SK-N-SH (cell line): ENCODE measurements around the gene UBR2. TPM values are rescaled to one million over a fixed set of nuclear protein-coding genes. Genes with fewer than 3 reads are reported as not detected.

Experiments
- CTCF ChIA-PET: fragments of 300-600, 350-600 bp; formaldehyde crosslinking; extraction: SDS; loops from one replicate; lab custom pipeline; 2021; lab: Yijun Ruan, JAX
- POLR2A ChIA-PET: fragments of 350-600 bp; sonication (Branson Sonifier 250); formaldehyde crosslinking; extraction: SDS; loops from one replicate; lab custom pipeline; 2020; ENCODE audit warnings: antibody characterized with exemption, inconsistent platforms; lab: Yijun Ruan, JAX
- DNase-seq: peaks from one replicate; pipeline ENCODE4 v3.0.0; 2012
- H2AFZ ChIP-seq: fragments of 200-600 bp; sonication (generic); 2 replicates; pipeline ENCODE4 v1.8.1; 2016; ENCODE audit warnings: antibody characterized with exemption, mild to moderate bottlenecking, low read depth
- H3F3A ChIP-seq: fragments of 200-600 bp; sonication (generic); replicated peaks from 2 replicates; pipeline ENCODE3; 2016; ENCODE audit warnings: antibody characterized with exemption, mild to moderate bottlenecking; ENCODE audit not compliant: insufficient read depth
- H3K27ac ChIP-seq, 2 experiments: fragments of 200-500 bp in 1 of 2; fragments of 200-600 bp in 1 of 2; sonication (Bioruptor generic) in 1 of 2; sonication (generic), shearing (Covaris generic) in 1 of 2; 2 replicates each; pipeline versions ENCODE4 v1.5.1 to v1.6.1; 2014 to 2016; ENCODE audit warnings: low read depth in 2 of 2, inconsistent platforms in 1 of 2, low read length in 1 of 2, mild to moderate bottlenecking in 1 of 2, mixed read lengths in 1 of 2
- H3K27me3 ChIP-seq: fragments of 200-600 bp; sonication (generic), shearing (Covaris generic); 2 replicates; pipeline ENCODE4 v1.6.1; 2016; ENCODE audit warnings: mixed run types; ENCODE audit not compliant: insufficient read depth
- H3K36me3 ChIP-seq, 2 experiments: fragments of 200-500 bp in 1 of 2; fragments of 200-600 bp in 1 of 2; sonication (Bioruptor generic) in 1 of 2; sonication (generic) in 1 of 2; replicated peaks in 1 of 2; 2 replicates each; pipeline versions ENCODE3 to v1.5.1; 2014 to 2016; ENCODE audit warnings: low read length in 1 of 2, mild to moderate bottlenecking in 1 of 2; ENCODE audit not compliant: insufficient read depth in 2 of 2, control insufficient read depth in 1 of 2
- H3K4me1 ChIP-seq, 2 experiments: fragments of 200-500 bp in 1 of 2; fragments of 200-600 bp in 1 of 2; sonication (Bioruptor generic) in 1 of 2; sonication (generic), shearing (Covaris generic) in 1 of 2; 2 replicates each; pipeline versions ENCODE4 v1.5.1 to v1.6.1; 2014 to 2016; ENCODE audit warnings: low read depth in 1 of 2, low read length in 1 of 2, mixed run types in 1 of 2; ENCODE audit not compliant: insufficient read depth in 2 of 2, control insufficient read depth in 1 of 2
- H3K4me2 ChIP-seq: fragments of 200-600 bp; sonication (generic), shearing (Covaris generic); 2 replicates; pipeline ENCODE4 v1.6.1; 2017; ENCODE audit warnings: mixed run types
- H3K4me3 ChIP-seq, 2 experiments: fragments of 200-500 bp in 1 of 2; fragments of 200-600 bp in 1 of 2; sonication (Bioruptor generic) in 1 of 2; sonication (generic), shearing (Covaris generic) in 1 of 2; 2 replicates each; pipeline versions ENCODE4 v1.5.1 to v1.8.1; 2014 to 2016; ENCODE audit warnings: low read depth in 2 of 2, inconsistent platforms in 1 of 2, low read length in 1 of 2, mild to moderate bottlenecking in 1 of 2, mixed read lengths in 1 of 2, moderate library complexity in 1 of 2
- H3K79me2 ChIP-seq: fragments of 200-600 bp; sonication (generic); 2 replicates; pipeline ENCODE4 v1.8.1; 2017; ENCODE audit warnings: mild to moderate bottlenecking; ENCODE audit not compliant: insufficient read depth
- H3K9ac ChIP-seq: fragments of 200-600 bp; sonication (generic); 2 replicates; pipeline ENCODE4 v1.6.1; 2017; ENCODE audit warnings: mixed run types
- H3K9me2 ChIP-seq: fragments of 200-600 bp; sonication (generic); 2 replicates; pipeline ENCODE4 v1.6.1; 2017; ENCODE audit warnings: mixed run types
- H3K9me3 ChIP-seq: fragments of 200-600 bp; sonication (generic); 2 replicates; pipeline ENCODE4 v1.6.1; 2017; ENCODE audit warnings: mixed run types, mild to moderate bottlenecking, moderate library complexity
- H4K20me1 ChIP-seq: fragments of 200-600 bp; sonication (generic); 2 replicates; pipeline ENCODE4 v1.6.1; 2017; ENCODE audit warnings: mild to moderate bottlenecking, mixed run types; ENCODE audit not compliant: insufficient read depth
- CHD2 ChIP-seq: fragments of 150-350 bp; IDR thresholded peaks from 2 replicates; pipeline ENCODE4 v1.6.1; 2018; ENCODE audit warnings: low read length; ENCODE audit not compliant: partially characterized antibody
- FOSL2 ChIP-seq: IDR thresholded peaks from 2 replicates; pipeline ENCODE4 v1.4.0; 2012; ENCODE audit warnings: low read depth, mild to moderate bottlenecking, moderate library complexity, borderline replicate concordance
- FOXJ3 ChIP-seq: sonication (generic); formaldehyde crosslinking; IDR thresholded peaks from 2 replicates; pipeline ENCODE4 v1.5.1; 2020; ENCODE audit warnings: mild to moderate bottlenecking, missing genetic modification reagents
- MEF2A ChIP-seq: IDR thresholded peaks from 2 replicates; pipeline ENCODE4 v1.4.0; 2012; ENCODE audit warnings: low read depth, borderline replicate concordance
- MXI1 ChIP-seq: IDR thresholded peaks from 2 replicates; pipeline ENCODE4 v1.6.1; 2012; ENCODE audit warnings: mild to moderate bottlenecking, low read depth, low read length, improper control_type of control experiment
- NRF1 ChIP-seq: IDR thresholded peaks from 2 replicates; pipeline ENCODE4 v1.6.1; 2012; ENCODE audit warnings: low read depth, mild to moderate bottlenecking, low read length
- RCOR1 ChIP-seq: fragments of 150-350 bp; IDR thresholded peaks from 2 replicates; pipeline ENCODE4 v1.6.1; 2017; ENCODE audit warnings: antibody characterized with exemption, low read length
- RXRA ChIP-seq: IDR thresholded peaks from 2 replicates; pipeline ENCODE4 v1.4.0; 2012; ENCODE audit warnings: low read depth, mild to moderate bottlenecking, borderline replicate concordance
- SMC3 ChIP-seq: IDR thresholded peaks from 2 replicates; pipeline ENCODE4 v1.6.1; 2012; ENCODE audit warnings: low read depth, low read length, improper control_type of control experiment
- TAF1 ChIP-seq: IDR thresholded peaks from 2 replicates; pipeline ENCODE4 v1.6.1; 2012; ENCODE audit warnings: low read depth, mild to moderate bottlenecking, low read length, moderate library complexity, borderline replicate concordance
- YY1 ChIP-seq: IDR thresholded peaks from 2 replicates; pipeline ENCODE4 v1.4.0; 2012; ENCODE audit warnings: low read depth, mild to moderate bottlenecking
- polyA plus RNA-seq, 3 experiments: library from polyadenylated mRNA; depleted of rRNA; stranded (reverse); fragments of >200 nt; gene quantifications; 2 replicates each; pipeline ENCODE4 v1.2.3, GENCODE V29; 2012
- TF ChIP-seq, protein P1 (sequence below): IDR thresholded peaks from 2 replicates; pipeline ENCODE4 v1.6.1; 2012; ENCODE audit warnings: mild to moderate bottlenecking, low read depth, low read length, moderate library complexity
- TF ChIP-seq, protein P2 (sequence below): IDR thresholded peaks from 2 replicates; pipeline ENCODE4 v1.4.0; 2012; ENCODE audit warnings: low read depth, borderline replicate concordance
- TF ChIP-seq, protein P3 (sequence below): IDR thresholded peaks from 2 replicates; pipeline ENCODE4; 2012
- TF ChIP-seq, protein P4 (sequence below): fragments of 200-600 bp; sonication (generic); IDR thresholded peaks from 2 replicates; pipeline ENCODE4 v1.6.1; 2017; ENCODE audit warnings: antibody characterized with exemption, mild to moderate bottlenecking, moderate library complexity

The UBR2 gene
- polyA plus RNA-seq, 1 of the 3 experiments (the other 2 are of a cell fraction) = 5.2 TPM

DNA sequence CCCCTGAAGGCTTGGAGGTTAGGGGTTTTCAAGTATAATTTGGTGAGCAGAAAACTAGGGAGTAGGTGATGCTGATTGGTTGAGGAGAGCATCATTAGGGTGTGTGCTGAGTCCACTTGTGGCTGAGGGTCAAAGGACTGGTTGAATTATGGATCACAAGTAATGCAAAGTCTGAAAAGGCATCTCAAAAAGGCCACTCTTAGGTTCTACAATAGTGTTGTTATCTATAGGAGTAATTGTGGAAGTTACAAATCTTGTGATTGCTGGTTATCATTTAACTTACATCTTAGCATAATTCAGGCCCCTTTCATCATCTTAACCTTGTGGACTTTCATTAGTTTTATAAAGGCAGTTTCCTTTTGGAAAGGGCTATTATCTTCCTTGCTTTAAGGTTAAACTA lies 60.8 kb downstream of the UBR2 start:
- Histone ChIP-seq H2AFZ (no peak overlapping the region), H3K27me3 (no peaks in the 10 kb centered on the region), H3K9me3 (no peaks in the 10 kb centered on the region), H3K9me2 (no peaks in the 10 kb centered on the region), H3K4me1 (no peaks in the 10 kb centered on the region), H4K20me1 (no peaks in the 10 kb centered on the region), H3F3A (peaks cover 10% of the 10 kb centered on the region), H3K79me2 (peaks cover 4% of the 10 kb centered on the region), H3K9ac (no peak overlapping the region), H3K36me3 (peaks cover 0 to 54% of the 10 kb centered on the region in 2 experiments), H3K4me3 (no peak overlapping the region), H3K4me2 (no peak overlapping the region), H3K27ac (no peak overlapping the region)
- ChIA-PET POLR2A (no interaction called here), CTCF (no interaction called here)
- no peak for TF ChIP-seq CHD2
- TF ChIP-seq, protein P1, sequence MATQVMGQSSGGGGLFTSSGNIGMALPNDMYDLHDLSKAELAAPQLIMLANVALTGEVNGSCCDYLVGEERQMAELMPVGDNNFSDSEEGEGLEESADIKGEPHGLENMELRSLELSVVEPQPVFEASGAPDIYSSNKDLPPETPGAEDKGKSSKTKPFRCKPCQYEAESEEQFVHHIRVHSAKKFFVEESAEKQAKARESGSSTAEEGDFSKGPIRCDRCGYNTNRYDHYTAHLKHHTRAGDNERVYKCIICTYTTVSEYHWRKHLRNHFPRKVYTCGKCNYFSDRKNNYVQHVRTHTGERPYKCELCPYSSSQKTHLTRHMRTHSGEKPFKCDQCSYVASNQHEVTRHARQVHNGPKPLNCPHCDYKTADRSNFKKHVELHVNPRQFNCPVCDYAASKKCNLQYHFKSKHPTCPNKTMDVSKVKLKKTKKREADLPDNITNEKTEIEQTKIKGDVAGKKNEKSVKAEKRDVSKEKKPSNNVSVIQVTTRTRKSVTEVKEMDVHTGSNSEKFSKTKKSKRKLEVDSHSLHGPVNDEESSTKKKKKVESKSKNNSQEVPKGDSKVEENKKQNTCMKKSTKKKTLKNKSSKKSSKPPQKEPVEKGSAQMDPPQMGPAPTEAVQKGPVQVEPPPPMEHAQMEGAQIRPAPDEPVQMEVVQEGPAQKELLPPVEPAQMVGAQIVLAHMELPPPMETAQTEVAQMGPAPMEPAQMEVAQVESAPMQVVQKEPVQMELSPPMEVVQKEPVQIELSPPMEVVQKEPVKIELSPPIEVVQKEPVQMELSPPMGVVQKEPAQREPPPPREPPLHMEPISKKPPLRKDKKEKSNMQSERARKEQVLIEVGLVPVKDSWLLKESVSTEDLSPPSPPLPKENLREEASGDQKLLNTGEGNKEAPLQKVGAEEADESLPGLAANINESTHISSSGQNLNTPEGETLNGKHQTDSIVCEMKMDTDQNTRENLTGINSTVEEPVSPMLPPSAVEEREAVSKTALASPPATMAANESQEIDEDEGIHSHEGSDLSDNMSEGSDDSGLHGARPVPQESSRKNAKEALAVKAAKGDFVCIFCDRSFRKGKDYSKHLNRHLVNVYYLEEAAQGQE = no peak
- TF ChIP-seq FOSL2 = no peak
- no peak for TF ChIP-seq RCOR1
- TF ChIP-seq NRF1 = no peak
- no peak for TF ChIP-seq RXRA
- TF ChIP-seq, protein P2, sequence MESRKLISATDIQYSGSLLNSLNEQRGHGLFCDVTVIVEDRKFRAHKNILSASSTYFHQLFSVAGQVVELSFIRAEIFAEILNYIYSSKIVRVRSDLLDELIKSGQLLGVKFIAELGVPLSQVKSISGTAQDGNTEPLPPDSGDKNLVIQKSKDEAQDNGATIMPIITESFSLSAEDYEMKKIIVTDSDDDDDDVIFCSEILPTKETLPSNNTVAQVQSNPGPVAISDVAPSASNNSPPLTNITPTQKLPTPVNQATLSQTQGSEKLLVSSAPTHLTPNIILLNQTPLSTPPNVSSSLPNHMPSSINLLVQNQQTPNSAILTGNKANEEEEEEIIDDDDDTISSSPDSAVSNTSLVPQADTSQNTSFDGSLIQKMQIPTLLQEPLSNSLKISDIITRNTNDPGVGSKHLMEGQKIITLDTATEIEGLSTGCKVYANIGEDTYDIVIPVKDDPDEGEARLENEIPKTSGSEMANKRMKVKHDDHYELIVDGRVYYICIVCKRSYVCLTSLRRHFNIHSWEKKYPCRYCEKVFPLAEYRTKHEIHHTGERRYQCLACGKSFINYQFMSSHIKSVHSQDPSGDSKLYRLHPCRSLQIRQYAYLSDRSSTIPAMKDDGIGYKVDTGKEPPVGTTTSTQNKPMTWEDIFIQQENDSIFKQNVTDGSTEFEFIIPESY = no peak
- no peak for TF ChIP-seq SMC3
- TF ChIP-seq TAF1 = no peak
- TF ChIP-seq, protein P3, sequence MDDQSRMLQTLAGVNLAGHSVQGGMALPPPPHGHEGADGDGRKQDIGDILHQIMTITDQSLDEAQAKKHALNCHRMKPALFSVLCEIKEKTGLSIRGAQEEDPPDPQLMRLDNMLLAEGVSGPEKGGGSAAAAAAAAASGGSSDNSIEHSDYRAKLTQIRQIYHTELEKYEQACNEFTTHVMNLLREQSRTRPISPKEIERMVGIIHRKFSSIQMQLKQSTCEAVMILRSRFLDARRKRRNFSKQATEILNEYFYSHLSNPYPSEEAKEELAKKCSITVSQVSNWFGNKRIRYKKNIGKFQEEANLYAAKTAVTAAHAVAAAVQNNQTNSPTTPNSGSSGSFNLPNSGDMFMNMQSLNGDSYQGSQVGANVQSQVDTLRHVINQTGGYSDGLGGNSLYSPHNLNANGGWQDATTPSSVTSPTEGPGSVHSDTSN = no peak
- TF ChIP-seq, protein P4, sequence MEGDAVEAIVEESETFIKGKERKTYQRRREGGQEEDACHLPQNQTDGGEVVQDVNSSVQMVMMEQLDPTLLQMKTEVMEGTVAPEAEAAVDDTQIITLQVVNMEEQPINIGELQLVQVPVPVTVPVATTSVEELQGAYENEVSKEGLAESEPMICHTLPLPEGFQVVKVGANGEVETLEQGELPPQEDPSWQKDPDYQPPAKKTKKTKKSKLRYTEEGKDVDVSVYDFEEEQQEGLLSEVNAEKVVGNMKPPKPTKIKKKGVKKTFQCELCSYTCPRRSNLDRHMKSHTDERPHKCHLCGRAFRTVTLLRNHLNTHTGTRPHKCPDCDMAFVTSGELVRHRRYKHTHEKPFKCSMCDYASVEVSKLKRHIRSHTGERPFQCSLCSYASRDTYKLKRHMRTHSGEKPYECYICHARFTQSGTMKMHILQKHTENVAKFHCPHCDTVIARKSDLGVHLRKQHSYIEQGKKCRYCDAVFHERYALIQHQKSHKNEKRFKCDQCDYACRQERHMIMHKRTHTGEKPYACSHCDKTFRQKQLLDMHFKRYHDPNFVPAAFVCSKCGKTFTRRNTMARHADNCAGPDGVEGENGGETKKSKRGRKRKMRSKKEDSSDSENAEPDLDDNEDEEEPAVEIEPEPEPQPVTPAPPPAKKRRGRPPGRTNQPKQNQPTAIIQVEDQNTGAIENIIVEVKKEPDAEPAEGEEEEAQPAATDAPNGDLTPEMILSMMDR = no peak
- TF ChIP-seq FOXJ3 = no peak
- no peak for TF ChIP-seq MEF2A
- no peak for TF ChIP-seq YY1
- no peak for TF ChIP-seq MXI1
- DNase-seq = no peak
